GM21619 (cell line): ENCODE data around the gene ENTPD3.

Source experiments
- ATAC-seq: cut with Tn5 transposase; IDR thresholded peaks from one replicate; pipeline ENCODE4 v1.9.1; 2021; ENCODE audit not compliant: unreplicated experiment

ENTPD3 gene

GRCh38 chr3:40387001-40387894, at the start of gene ENTPD3:
Gene ENTPD3 (plus strand): TSS chr3:40387184. CDS start chr3:40388058, 874 bp downstream.
- no peak for ATAC-seq

GRCh38 chr3:40339871-40340270, 47.1 kb upstream of the ENTPD3 start:
- no peak for ATAC-seq

GRCh38 chr3:40340541-40341170, 46.3 kb upstream of the ENTPD3 start:
- no peak for ATAC-seq

- ATAC-seq, result no peak
Observed at GRCh38 chr3:40341671-40342070, 45.3 kb upstream of the ENTPD3 start.

- ATAC-seq, result no peak
Observed at GRCh38 chr3:40350529-40350928, 36.5 kb upstream of the ENTPD3 start.

GRCh38 chr3:40355410-40355809, 31.6 kb upstream of the ENTPD3 start:
- ATAC-seq, result no peak

GRCh38 chr3:40358454-40358853, 28.5 kb upstream of the ENTPD3 start:
- ATAC-seq, result no peak

GRCh38 chr3:40363674-40364073, 23.3 kb upstream of the ENTPD3 start:
- ATAC-seq, result no peak

GRCh38 chr3:40366203-40367162, 20.5 kb upstream of the ENTPD3 start:
- no peak for ATAC-seq

- no peak for ATAC-seq
Observed at GRCh38 chr3:40369716-40370115, 17.3 kb upstream of the ENTPD3 start.

- no peak for ATAC-seq
Observed at GRCh38 chr3:40377822-40378221, 9.2 kb upstream of the ENTPD3 start.

GRCh38 chr3:40379674-40380306, 7.2 kb upstream of the ENTPD3 start:
- no peak for ATAC-seq

GRCh38 chr3:40381904-40382616, 4.9 kb upstream of the ENTPD3 start:
- no peak for ATAC-seq

- no peak for ATAC-seq
Observed at GRCh38 chr3:40382617-40382979, 4.4 kb upstream of the ENTPD3 start.

GRCh38 chr3:40386213-40386612, 771 bp upstream of the ENTPD3 start:
- no peak for ATAC-seq

GRCh38 chr3:40387895-40388254, 891 bp downstream of the ENTPD3 start:
- no peak for ATAC-seq

- ATAC-seq, result no peak
Observed at GRCh38 chr3:40396406-40396805, 9.4 kb downstream of the ENTPD3 start.

GRCh38 chr3:40397129-40397528, 10.1 kb downstream of the ENTPD3 start:
- ATAC-seq, result no peak

- no peak for ATAC-seq
Observed at GRCh38 chr3:40397912-40398311, 10.9 kb downstream of the ENTPD3 start.

GRCh38 chr3:40398346-40398745, 11.4 kb downstream of the ENTPD3 start:
- ATAC-seq, result no peak
